ENCODE data around the gene UMAD1.

UMAD1 gene

DNA sequence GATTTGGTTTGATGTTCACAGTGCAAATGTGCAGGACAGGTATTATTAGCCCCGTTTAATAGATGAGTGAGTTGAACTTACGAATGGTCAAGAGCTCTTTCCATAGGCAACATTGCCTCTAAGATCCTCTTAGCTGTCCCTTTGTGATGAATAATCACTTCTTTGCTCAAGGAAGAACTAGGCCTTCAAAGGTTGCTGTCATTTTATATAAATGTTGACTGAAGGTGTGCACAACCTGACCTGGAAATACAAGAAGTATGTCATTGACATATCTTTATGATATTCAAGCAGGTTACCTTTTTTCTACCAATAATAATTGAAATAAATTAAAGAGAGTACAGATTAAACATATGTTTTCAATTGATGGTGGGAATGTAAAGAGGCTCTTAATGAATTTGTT, 279.5 kb downstream of the UMAD1 start:
- no peak for DNase-seq (ENCODE audit: low read depth in 3 of 3, low spot score in 1 of 3)

DNA sequence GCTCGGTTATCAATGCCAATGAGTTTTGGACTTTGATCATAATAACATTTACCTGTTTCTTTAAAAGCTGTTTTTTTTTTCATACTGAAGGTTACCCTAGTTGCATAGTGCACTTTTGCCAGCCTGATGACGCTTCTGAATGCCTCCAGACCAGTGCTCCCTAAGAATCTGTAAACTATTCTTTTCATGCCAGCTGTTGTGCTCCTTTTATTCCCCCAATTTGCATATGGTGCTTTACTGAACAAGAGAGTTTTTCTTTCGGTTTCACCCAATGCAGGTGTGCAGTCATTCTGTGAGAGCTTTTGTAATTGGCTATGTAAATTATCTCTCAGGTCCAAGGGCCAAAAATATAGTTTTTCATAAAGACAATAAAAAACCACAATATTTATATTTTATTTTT, 279.9 kb downstream of the UMAD1 start:
- DNase-seq (ENCODE audit: low read depth in 3 of 3, low spot score in 1 of 3), result no peak

DNA sequence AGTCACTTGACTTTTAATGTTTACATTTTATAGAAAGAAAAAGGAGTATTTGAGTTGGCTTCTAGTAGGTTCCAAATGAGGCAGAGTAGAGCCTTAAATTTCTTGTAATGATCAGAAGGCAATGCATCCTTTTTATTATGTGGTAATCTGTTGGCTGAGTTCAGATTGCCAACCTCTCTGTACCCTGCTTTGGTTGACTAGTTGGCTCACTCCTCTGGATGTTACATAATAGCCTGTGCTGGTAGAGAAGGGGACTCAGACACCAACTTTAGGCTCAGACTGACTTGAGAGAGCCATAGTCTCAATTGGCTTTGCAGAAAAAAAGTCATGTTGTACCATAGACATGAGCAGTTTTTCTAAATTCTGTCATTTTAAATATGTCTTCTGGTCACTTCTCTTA, 281.3 kb downstream of the UMAD1 start:
- no peak for DNase-seq (ENCODE audit: low read depth in 3 of 3, low spot score in 1 of 3)

DNA sequence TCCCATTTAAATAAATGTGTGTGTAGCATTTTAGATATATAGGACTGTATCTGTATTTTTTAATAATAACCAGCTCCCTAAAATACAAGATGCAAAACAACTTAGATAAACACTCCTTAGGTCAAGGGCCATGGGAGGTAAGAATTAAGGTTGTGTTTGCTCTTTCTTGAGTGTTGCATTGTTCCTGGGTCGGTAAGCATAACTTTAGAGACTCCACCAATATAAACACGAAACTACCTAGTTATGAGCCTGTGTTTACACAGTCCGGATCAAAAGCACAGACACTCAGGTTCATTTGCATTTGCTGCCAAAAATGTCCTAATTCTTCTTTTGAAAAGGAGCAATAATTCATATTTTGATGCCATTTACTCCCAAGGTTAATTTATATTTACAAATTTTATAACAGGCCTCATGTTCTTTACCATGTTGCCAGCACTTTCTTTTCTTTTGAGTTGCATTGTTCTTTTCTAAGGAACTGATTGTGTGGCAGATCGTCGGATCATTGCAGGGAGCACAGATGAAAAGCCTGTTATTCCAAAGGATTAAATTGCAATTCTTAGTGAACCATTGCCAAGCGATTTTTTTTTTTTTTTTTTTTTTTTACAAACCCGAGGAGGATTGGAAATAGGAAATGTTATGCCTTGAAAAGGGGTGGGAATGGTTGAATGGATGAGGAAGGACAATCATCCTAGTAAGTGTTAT, 282.3 kb downstream of the UMAD1 start:
- no peak for DNase-seq (ENCODE audit: low read depth in 3 of 3, low spot score in 1 of 3)

DNA sequence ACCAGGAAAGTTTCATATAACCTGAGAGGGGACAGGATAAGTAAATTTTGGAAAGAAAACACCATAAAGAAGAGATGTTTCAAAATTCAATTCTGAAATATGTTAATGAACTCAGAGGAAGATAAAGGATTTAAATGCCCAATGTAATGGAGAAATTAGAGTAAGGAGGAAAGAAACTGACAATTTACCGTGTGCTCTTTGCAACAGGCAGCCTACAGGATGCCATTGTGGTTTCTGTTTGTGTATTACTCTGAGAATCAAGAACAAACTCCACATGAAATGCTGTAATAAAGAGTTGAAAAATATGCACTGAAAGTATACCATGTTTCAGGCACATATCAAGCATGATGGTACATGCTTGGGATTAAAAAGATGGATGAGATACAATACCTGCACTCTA, 283.3 kb downstream of the UMAD1 start:
- no peak for DNase-seq (ENCODE audit: low read depth in 3 of 3, low spot score in 1 of 3)

DNA sequence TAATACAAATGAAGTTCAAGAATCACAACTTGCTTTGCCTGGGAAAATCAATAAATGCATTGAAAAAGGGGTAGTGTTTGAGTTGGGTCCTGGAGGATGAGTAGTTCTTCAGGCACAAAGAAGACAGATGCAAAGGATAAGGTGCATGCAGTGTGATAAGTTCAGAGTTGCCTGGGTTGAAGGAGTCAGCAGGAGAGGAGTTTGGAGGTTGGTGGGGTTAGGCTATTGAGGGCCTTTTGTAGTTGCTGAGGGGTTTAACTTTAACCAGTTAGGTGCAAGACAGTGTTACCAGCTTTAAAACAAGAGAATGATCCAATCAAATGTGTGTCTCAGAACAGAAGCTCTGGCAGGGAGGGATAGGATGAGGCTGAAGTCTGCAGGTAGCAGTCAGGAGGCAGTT, 283.8 kb downstream of the UMAD1 start:
- DNase-seq (ENCODE audit: low read depth in 3 of 3, low spot score in 1 of 3), result no peak

Data from stimulated activated CD4-positive, alpha-beta T cell treated with anti-CD3 and anti-CD28 coated beads, TNF-alpha, amount 100 ng/mL, for 1 hour (primary cell).